ENCODE measurements around the gene B3GNT7.

GRCh38 chr2:231360401-231360800 is 35.1 kb upstream of the B3GNT7 start:
- no peak for TF ChIP-seq CTCF (IDR thresholded peaks at IDR 0.05)
- no peak for TF ChIP-seq POLR2A (IDR thresholded peaks at IDR 0.05)

Measured in lower leg skin (tissue), 3 donors.